GM12864 (cell line): ENCODE measurements around the gene LSM14B.

Experiments
- DNase-seq: peaks from one replicate; pipeline ENCODE4 v3.0.0-alpha.2; 2011; ENCODE audit warnings: low read depth
- H3K4me3 ChIP-seq: 2 replicates; pipeline ENCODE4 v1.5.1; 2011; ENCODE audit warnings: mild to moderate bottlenecking, low read depth, low read length, control low read depth
- CTCF ChIP-seq: IDR thresholded peaks from 2 replicates; pipeline ENCODE4 v1.5.1; 2011; ENCODE audit warnings: low read depth, mild to moderate bottlenecking, moderate library complexity, low read length, control low read depth, inconsistent platforms; ENCODE audit errors: missing control alignments

The LSM14B gene

GRCh38 chr20:62159052-62159451 lies 36.8 kb downstream of the LSM14B start:
- H3K4me3 ChIP-seq: no peak overlapping the region
- DNase-seq: no peak
- TF ChIP-seq CTCF: no peak

GRCh38 chr20:62159839-62160238 lies 37.6 kb downstream of the LSM14B start:
- TF ChIP-seq CTCF: no peak
- DNase-seq: peak; percentile 57
- H3K4me3 ChIP-seq: no peak overlapping the region

- DNase-seq: no peak
- TF ChIP-seq CTCF: no peak
- no peak overlapping the region for H3K4me3 ChIP-seq
Measured at GRCh38 chr20:62160253-62160652, 38.0 kb downstream of the LSM14B start.

- H3K4me3 ChIP-seq: no peak overlapping the region
- DNase-seq: no peak
- no peak for TF ChIP-seq CTCF
Measured at GRCh38 chr20:62160876-62161275, 38.6 kb downstream of the LSM14B start.

GRCh38 chr20:62161347-62161746 lies 39.1 kb downstream of the LSM14B start:
- DNase-seq: no peak
- H3K4me3 ChIP-seq: no peak overlapping the region
- TF ChIP-seq CTCF: no peak

GRCh38 chr20:62162765-62163484 lies 40.6 kb downstream of the LSM14B start:
- H3K4me3 ChIP-seq: no peak overlapping the region
- TF ChIP-seq CTCF: no peak
- DNase-seq: no peak

- TF ChIP-seq CTCF: no peak
Measured at GRCh38 chr20:62163485-62163865, 41.2 kb downstream of the LSM14B start.

More at GRCh38 chr20:62163485-62163865, 41.2 kb downstream of the LSM14B start:
- no peak for DNase-seq
- no peak overlapping the region for H3K4me3 ChIP-seq
